ENCODE measurements around the gene OR10A4. TPM values are rescaled to one million over a fixed set of nuclear protein-coding genes. Genes with fewer than 3 reads are reported as not detected.
"Not testable (repeated sequence)": the region's sequence is repeated elsewhere in the genome, so short reads cannot be mapped to it uniquely, and the experiment has no call there.

Gene OR10A4, protein sequence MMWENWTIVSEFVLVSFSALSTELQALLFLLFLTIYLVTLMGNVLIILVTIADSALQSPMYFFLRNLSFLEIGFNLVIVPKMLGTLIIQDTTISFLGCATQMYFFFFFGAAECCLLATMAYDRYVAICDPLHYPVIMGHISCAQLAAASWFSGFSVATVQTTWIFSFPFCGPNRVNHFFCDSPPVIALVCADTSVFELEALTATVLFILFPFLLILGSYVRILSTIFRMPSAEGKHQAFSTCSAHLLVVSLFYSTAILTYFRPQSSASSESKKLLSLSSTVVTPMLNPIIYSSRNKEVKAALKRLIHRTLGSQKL
- polyA plus RNA-seq (2012; ENCODE audit: insufficient read depth, insufficient read length) = not detected

DNA sequence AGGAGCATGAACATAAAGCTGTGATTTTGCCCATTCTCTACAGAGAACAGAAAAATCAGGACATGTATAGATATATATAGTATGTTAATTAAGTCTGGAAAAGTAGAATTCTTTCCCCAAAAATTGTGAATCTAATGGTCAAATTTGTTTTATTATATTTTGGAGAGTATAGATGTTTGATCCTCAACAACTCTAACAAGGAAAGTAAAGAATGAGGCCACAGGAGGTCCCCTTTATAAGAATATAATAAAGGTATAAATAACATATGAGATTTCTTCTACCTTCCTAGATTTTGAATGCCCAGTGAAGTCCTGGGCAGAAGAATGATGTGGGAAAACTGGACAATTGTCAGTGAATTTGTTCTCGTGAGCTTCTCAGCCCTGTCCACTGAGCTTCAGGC is at the start of gene OR10A4:
Gene OR10A4 (plus strand): TSS at position 301 of the 400 bp plus-strand sequence. CDS start 23 bp downstream, at position 324.
- no peak for DNase-seq (ENCODE audit: low read depth, low spot score)
- H3K4me3 ChIP-seq (ENCODE audit: low read length) = no peak within 1 kb of the TSS

DNA sequence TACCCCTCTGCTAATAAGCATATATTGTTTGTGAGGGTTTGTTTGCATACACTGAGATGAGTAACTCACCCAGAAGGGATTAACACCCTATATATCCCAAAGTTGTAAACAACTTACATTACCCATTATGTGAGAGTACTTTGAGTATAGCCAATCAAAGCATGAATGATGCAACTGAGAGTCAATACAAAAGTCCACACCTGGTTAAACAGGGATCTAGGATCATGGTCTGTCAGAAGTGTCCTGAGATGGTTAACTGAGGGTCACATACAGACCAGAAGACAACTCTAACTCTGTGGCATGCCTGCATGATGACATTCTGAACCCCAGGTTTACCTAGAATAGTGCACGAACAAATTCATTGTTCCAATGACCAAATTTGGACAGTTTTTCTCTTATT is 48.3 kb upstream of the OR10A4 start:
- no peak for DNase-seq (ENCODE audit: low read depth, low spot score)
- H3K4me3 ChIP-seq (ENCODE audit: low read length) = no peak overlapping the region

DNA sequence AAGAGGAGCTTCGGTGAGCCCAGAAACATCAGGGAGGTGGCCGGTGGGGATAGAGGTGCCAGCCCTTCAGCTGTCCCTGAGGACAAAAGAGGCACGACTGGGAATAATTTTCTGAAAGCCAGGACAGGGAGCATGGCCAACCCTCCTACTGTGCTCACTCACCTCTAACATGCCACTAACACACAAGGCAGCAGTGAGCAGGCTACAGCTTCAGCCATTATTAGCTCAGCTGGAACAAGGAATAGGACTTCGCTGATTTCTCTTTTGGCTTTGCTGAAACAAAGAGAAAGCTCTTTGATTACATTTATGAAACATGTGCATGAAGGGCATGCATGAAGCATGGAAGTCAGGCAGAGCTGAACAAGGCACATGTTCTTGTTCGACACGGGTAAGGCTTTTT is 43.1 kb upstream of the OR10A4 start:
- H3K4me3 ChIP-seq (ENCODE audit: low read length) = no peak overlapping the region
- no peak for DNase-seq (ENCODE audit: low read depth, low spot score)

DNA sequence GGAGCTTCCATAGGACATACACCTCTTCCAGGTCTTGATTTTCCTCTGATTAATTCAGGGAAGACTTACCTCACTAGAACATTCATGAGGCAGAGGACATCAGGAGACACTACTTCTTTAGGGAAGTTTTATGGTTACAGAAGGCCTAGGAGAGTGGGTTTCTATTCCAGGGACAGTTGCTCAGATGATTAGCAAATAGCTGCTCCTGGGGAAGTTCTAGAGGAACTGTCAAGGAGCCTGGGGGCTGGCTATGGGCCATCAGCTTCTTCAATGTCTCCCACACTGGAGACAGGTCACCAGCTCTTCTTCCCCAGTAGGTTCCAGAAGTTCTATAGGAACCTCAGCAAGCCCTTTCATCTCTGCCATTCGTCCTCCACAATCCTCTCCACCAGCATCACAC is 42.4 kb upstream of the OR10A4 start:
- no peak for DNase-seq (ENCODE audit: low read depth, low spot score)
- no peak overlapping the region for H3K4me3 ChIP-seq (ENCODE audit: low read length)

DNA sequence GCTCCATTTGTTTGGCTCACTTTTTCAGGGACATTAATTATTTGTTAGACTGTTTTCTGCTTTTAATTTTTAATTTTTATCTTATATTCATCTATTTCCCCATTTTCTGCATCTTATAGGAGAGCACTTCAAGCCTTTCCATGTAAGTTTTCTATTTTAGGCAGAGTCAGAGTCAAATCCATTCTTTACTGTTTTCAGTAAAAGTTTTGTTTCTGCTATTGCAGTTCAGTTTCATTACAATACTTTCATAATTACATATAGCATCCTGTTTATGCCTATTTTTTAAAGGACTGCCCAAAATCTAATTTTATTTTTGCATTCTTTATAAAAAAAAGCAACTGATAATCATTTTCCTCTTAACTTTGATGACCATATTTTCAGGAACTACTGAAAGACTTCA is 34.7 kb upstream of the OR10A4 start:
- DNase-seq (ENCODE audit: low read depth, low spot score) = no peak
- no peak overlapping the region for H3K4me3 ChIP-seq (ENCODE audit: low read length)

DNA sequence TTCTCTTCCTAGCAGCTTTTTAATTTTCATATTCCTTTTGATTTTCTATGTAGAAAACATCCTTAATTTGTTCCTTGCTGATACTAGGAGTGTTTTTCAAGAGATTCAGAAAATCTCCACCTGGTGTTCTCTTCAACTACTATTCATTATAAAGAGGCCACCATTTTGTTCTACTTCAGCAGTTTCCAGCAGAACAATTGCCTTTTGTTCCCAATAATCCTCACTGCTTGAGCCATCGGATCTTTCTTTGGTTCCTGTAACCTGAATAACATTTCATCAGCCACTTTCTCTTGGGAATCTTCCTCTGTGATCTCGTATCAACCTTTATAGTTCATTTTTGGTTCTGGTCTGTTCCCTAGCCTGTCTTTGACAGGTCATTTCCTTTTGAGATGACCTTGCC is 32.8 kb upstream of the OR10A4 start:
- no peak overlapping the region for H3K4me3 ChIP-seq (ENCODE audit: low read length)
- no peak for DNase-seq (ENCODE audit: low read depth, low spot score)

DNA sequence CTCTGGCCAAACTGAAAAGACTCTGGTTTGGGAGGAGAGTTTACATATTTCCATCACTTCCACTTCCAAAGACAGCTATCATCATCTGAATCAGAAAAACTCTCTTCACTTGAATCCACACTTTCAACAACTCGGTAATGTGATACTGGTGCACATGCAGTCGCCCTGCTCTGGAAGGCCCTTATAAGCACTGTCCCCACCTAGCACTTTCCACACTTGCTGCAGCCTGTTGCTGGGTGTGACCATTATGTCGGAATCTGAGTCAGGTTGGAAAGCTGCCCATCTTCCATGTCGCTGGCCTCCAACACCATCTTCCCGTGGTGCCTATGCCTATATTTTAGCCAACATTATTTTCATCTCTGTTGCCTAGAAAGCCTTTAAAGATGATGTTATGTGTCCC is 32.1 kb upstream of the OR10A4 start:
- DNase-seq (ENCODE audit: low read depth, low spot score) = no peak

DNA sequence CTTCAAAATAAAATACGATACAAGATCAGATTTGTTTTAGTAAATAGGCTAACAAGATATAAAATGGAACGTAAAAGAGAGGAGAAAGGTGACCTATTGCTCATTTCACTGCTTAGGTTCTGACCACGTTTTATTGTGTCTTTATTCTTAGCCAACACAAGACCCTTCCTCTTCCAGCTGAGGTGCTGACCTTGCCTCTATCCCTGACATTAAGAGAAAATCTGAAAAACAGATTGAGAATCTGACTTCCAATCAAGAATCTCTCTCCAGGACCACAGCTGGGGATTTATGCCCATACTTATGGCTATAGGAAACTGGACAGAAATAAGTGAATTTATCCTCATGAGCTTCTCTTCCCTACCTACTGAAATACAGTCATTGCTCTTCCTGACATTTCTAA is 31.0 kb upstream of the OR10A4 start, which contains the start of gene OR10A5:
Gene OR10A5 (plus strand): TSS at position 301 of the 400 bp plus-strand sequence. CDS start 0 bp downstream, at position 301.
- H3K4me3 ChIP-seq (ENCODE audit: low read length) = no peak within 1 kb of the TSS
- no peak for DNase-seq (ENCODE audit: low read depth, low spot score)

More for the DNA sequence above, 32.1 kb upstream of the OR10A4 start:
- H3K4me3 ChIP-seq (ENCODE audit: low read length) = no peak overlapping the region

DNA sequence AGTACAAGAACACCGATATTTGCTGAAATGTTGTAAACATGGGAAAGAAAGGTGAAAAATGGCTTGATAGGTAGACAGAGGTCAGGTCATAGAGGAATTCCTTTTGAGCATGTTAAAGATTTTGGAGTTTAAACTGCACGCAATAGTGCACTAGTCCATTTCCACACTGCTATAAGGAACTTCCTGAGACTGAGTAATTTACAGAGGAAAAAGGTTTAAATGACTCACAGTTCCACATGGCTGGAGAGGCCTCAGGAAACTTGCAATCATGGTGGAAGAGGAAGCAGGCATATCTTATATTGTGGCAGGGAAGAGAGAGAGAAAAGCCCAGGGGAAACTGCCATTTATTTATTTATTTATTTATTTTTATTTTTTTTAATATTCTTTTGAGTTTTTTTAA is 25.9 kb upstream of the OR10A4 start:
- DNase-seq (ENCODE audit: low read depth, low spot score) = no peak
- no peak overlapping the region for H3K4me3 ChIP-seq (ENCODE audit: low read length)

DNA sequence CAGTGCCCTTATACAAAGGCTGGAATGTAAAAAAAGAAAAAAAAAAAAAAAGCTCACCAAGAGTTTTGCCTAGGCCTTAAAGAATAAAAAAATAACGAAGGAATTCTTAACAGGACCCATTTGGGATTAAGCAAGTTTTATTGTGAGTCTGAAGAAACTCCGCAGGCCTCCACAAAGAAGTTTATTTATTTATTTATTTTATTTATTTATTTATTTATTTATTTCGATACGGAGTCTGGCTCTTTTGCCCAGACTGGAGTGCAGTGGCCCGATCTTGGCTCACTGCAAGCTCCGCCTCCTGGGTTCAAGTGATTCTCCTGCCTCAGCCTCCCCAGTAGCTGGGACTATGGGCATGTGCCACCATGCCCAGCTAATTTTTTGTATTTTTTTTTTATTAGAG is 21.6 kb upstream of the OR10A4 start:
- not testable (repeated sequence) for H3K4me3 ChIP-seq (ENCODE audit: low read length); DNase-seq (ENCODE audit: low read depth, low spot score)

DNA sequence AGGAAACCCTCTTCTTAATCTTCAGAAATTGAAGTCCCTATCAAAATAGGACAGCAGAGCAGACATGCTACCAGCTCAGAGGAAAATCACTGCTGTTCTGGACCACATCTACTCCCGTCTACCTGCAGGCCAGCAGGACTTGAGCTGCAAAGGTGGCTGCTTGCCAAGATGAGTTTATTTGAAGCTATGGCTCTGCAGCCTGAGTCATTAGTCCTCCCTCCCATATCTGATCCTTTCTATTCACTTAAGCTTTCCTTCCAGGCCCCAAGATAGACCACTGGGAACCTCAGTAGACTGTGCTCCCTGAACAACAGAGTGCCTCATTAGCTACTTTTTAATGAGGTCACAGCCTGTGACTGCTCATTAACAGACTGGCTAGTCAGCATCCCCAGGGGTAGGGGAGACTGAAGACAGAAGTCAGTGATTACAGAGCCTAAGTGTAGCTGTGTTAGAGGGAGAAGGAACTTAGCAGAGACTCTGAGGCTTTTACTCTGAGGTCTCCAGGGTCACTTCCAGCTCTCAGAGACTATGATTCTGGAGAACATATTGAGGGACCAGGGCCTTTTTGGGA is 20.4 kb upstream of the OR10A4 start:
- DNase-seq (ENCODE audit: low read depth, low spot score) = no peak
- H3K4me3 ChIP-seq (ENCODE audit: low read length) = no peak overlapping the region

DNA sequence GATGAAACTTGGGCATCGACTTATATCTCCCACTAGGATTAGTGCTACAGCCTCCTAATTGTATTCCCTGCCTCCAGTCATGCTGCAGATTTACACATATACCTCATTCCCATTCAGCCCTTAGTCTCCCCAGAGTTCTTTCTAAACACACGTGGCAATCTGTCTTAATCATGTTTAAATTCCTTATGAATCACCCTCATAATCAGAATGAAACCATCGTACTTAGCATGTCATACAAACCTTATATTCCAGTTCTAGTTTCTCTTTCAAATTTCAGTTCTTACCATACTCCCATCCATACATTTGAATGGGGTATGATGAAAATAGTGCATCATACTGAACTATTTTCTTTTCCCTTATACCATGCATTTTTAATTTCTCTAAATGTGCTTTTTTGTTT is 19.6 kb upstream of the OR10A4 start:
- no peak for DNase-seq (ENCODE audit: low read depth, low spot score)
- no peak overlapping the region for H3K4me3 ChIP-seq (ENCODE audit: low read length)

DNA sequence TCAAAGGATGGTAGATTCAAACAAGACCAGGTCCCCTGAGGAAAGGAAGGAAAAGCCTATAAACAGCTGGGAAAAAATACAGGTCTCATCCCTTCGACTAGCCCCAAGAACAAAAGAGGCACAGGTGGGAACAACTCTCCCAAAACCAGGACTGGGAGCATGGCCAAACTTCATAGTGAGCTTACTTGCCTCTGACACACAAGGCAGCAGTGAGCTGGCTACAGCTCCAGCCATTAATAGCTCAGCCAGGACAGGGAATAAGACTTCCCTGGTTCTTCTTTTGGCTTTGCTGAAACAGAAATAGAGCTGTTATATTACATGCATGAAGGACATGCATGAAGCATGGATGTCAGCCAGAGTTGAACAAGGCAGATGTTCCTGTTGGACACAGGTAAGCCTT is 13.5 kb upstream of the OR10A4 start, which contains the start of gene OR10A2:
Gene OR10A2 (plus strand): TSS at position 97 of the 400 bp plus-strand sequence. CDS start 6,698 bp downstream, outside the sequence.
- no peak within 1 kb of the TSS for H3K4me3 ChIP-seq (ENCODE audit: low read length)
- no peak for DNase-seq (ENCODE audit: low read depth, low spot score)

DNA sequence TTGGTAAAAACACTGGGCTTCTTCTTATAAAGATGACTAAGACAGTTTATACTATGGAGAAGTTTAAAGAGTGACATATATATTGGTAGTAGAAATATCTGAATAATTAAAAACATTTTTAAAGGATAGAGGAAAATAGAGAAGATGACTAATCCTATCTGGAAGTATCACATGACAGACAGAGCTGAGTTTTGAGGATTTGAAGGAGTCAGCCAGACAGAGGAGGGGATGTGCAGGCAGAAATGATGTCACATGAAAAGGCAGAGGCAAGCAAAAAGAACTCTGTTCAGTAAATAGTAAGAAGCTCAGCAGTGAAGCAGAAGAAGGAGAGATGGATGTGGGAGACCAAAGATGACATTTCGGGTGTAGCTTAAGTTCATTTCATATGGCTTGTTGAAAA is 12.0 kb upstream of the OR10A4 start:
- no peak overlapping the region for H3K4me3 ChIP-seq (ENCODE audit: low read length)
- DNase-seq (ENCODE audit: low read depth, low spot score) = no peak

DNA sequence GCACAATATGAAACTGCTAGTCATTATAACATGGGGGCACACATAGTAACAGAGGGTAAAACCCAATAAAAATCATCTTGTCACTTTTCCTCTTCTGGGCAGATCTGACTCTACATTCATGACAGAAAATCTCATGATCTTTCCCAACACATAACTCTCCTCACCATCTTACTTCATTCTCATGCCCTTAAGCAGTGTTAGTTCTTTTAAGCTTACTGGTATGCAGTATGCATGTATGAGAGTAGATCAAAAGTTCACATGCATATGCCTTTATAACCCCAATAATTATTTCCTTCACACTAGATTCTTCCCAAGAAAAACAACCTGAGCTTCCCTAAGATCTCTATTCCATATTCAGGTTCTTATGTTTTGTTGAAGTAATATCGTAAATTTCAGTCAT is 5.1 kb upstream of the OR10A4 start:
- no peak overlapping the region for H3K4me3 ChIP-seq (ENCODE audit: low read length)
- no peak for DNase-seq (ENCODE audit: low read depth, low spot score)

DNA sequence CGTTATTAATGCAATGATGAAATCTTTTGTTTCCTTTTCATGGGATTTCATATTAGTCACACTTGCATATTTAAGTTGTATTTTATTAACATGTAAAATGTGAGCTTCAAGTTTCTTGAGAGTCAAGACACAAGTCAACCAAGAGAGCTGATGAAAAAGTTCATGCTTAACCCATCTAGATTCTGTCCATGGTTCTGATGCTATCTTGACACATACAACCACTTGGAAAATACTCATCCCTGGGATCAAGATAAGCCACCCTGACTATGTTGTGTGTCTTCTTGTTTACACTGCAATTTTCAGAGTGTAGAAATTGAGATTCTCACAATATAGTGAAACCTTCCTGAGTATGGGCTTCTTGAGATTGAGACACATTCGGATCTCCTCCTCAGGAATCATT is 664 bp upstream of the OR10A4 start:
- no peak overlapping the region for H3K4me3 ChIP-seq (ENCODE audit: low read length)
- no peak for DNase-seq (ENCODE audit: low read depth, low spot score)

DNA sequence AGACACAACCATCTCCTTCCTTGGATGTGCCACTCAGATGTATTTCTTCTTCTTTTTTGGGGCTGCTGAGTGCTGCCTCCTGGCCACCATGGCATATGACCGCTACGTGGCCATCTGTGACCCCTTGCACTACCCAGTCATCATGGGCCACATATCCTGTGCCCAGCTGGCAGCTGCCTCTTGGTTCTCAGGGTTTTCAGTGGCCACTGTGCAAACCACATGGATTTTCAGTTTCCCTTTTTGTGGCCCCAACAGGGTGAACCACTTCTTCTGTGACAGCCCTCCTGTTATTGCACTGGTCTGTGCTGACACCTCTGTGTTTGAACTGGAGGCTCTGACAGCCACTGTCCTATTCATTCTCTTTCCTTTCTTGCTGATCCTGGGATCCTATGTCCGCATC is 489 bp downstream of the OR10A4 start:
- no peak overlapping the region for H3K4me3 ChIP-seq (ENCODE audit: low read length)
- no peak for DNase-seq (ENCODE audit: low read depth, low spot score)

DNA sequence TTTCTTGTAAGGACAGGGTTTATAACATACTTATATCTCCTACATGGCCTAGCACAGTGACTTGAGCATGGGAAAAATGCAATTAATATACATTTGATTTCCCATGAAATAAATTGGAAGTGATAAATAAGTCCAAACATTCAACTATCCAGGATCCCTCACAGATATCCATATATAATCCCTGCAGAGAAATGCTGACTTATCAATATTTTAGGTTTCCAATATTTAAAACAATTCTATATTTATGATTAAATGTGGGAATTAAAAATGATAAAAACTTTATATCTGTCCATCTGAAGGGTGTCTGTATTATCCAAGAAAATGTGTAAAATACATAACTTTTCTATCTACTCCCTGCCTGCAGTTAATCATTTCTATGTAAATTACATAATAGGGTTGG is 6.3 kb downstream of the OR10A4 start:
- no peak for DNase-seq (ENCODE audit: low read depth, low spot score)
- no peak overlapping the region for H3K4me3 ChIP-seq (ENCODE audit: low read length)

DNA sequence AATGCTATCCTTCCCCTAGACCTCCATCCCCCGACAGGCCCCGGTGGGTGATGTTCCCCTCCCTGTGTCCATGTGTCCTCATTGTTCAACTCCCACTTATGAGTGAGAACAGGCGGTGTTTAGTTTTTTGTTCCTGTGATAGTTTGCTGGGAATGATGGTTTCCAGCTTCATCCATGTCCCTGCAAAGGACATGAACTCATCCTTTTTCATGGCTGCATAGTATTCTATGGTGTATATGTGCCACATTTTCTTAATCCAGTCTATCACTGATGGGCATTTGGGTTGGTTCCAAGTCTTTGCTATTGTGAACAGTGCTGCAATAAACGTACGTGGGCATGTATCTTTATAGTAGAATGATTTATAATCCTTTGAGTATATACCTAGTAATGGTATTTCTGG is 11.3 kb downstream of the OR10A4 start:
- not testable (repeated sequence) for DNase-seq (ENCODE audit: low read depth, low spot score); H3K4me3 ChIP-seq (ENCODE audit: low read length)

DNA sequence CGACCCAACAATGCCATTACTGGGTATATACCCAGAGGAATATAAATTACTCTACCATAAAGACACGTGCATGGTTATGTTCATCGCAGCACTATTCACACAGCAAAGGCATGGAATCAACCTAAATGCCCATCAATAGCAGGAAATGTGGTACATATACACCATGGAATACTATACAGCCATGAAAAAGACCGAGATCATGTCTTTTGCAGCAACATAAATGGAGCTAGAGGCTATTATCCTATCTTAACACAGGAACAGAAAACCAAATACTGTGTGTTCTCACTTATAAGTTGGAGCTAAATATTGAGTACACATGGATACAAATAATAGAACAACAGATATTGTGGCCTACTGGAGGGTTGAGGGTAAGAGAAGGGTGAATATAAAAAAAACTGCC is 12.4 kb downstream of the OR10A4 start:
- no peak for DNase-seq (ENCODE audit: low read depth, low spot score)
- no peak overlapping the region for H3K4me3 ChIP-seq (ENCODE audit: low read length)

DNA sequence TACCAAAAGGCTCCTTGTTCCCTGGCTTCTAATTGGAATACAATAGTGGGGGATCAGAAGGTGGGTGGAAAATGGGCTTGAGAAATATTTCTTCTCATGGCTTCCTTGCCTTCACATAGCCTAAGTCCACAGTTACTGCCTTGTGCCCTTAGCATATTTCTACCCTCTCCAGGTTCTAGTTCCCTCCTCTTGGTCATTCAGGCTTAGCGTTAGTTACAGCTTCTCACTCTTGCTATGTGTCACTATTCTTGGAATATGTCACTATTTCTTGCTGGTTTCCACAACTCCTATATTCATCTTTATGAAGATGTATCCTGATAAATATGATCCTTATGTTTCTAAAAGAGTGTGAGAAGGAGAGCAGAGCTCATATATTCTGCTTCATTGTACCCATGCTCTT is 13.4 kb downstream of the OR10A4 start:
- no peak overlapping the region for H3K4me3 ChIP-seq (ENCODE audit: low read length)
- no peak for DNase-seq (ENCODE audit: low read depth, low spot score)

Measured in Jurkat, Clone E6-1 (cell line).